NCI-H524 treated with DMSO at 0.1 percent for 48 hours (cell line): ENCODE data around the gene TOLLIP.
"Not testable (repeated sequence)": the region's sequence is repeated elsewhere in the genome, so short reads cannot be mapped to it uniquely, and the experiment has no call there.

Experiments
- DNase-seq: peaks from one replicate; lab custom pipeline; 2025; lab: John Stamatoyannopoulos, UW

Gene TOLLIP

GRCh38 chr11:1309498-1310317 lies at the start of gene TOLLIP:
Gene TOLLIP, minus strand, starts transcription at chr11:1309632. Its CDS starts 134 bp downstream, at chr11:1309498.
- peak; percentile 50 for DNase-seq

DNA sequence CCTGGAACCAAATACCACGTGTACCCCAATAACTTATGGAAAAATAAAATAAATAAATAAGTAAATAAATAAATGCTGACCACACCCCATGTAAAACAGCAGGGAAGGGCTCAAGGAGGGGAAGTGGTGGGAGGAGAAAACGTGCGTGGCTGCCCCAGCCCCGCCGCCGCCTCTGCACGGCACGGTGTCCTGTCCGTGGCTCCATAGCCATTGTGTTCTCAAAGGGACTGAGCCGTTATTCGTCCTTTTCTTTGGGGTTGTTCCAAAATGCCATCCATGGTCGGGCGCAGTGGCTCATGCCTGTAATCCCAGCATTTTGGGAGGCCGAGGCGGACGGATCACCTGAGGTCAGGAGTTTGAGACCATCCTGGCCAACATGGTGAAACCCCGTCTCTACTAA lies 49.5 kb upstream of the TOLLIP start:
- DNase-seq: not testable (repeated sequence)

- no peak for DNase-seq
Observed at GRCh38 chr11:1358286-1358685, 48.9 kb upstream of the TOLLIP start.

DNA sequence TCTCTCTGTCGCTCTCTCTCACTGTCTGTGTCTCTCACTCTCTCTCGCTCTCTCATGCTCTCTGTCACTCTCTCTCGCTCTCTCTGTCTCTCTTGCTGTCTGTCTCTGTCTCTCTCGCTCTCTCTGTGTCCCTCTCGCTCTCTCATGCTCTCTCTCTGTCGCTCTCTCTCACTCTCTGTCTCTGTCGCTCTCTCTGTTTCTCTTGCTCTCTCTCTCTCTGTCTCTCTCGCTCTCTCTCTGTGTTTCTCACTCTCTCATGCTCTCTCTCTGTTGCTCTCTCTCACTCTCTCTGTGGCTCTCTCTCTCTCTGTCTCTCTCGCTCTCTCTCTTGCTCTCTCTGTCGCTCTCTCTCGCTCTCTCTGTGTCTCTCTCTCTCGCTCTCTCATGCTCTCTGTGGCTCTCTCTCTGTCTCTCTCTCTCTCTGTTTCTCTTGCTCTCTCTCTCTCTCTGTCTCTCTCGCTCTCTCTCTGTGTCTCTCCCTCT lies 47.1 kb upstream of the TOLLIP start:
- no peak for DNase-seq

- no peak for DNase-seq
Observed at GRCh38 chr11:1356007-1356435, 46.6 kb upstream of the TOLLIP start.

DNA sequence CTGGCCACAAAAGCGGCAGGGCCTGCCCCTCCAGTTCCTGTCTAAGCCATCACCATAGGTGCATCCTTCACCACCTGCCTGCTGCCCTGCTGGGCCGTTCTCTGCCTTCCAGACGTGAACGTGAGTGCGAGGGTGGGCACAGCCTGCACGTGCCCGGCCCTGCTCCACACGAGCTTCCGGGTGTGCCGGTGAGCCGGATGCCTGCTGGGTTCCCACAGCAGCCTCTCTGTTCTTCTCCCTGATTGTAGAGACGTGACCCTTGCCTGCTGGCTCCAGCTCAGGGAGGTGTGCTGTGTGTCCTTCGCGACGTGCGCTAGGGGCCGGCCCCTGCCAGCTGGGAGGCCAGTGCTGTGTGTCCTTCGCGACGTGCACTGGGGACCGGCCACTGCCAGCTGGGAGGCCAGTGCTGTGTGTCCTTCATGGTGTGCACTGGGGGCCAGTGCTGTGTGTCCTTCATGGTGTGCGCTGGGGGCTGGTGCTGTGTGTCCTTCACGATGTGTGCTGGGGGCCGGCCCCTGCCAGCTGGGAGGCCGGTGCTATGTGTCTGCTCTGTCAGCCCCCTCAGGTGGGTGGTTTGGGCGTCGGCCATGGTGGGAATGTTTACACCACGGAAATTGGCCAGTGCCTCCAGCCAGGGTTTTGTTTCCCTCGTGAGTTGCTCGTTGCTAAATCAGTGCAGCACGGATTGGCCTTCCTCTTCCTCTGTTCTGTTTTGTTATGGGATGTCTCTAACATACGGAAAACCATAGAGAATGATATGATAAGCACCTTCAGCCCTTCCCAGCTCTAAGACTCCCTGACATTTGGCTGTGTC lies 44.9 kb upstream of the TOLLIP start:
- no peak for DNase-seq

GRCh38 chr11:1353383-1354124 lies 44.1 kb upstream of the TOLLIP start:
- DNase-seq: no peak

GRCh38 chr11:1352696-1353382 lies 43.4 kb upstream of the TOLLIP start:
- no peak for DNase-seq

DNA sequence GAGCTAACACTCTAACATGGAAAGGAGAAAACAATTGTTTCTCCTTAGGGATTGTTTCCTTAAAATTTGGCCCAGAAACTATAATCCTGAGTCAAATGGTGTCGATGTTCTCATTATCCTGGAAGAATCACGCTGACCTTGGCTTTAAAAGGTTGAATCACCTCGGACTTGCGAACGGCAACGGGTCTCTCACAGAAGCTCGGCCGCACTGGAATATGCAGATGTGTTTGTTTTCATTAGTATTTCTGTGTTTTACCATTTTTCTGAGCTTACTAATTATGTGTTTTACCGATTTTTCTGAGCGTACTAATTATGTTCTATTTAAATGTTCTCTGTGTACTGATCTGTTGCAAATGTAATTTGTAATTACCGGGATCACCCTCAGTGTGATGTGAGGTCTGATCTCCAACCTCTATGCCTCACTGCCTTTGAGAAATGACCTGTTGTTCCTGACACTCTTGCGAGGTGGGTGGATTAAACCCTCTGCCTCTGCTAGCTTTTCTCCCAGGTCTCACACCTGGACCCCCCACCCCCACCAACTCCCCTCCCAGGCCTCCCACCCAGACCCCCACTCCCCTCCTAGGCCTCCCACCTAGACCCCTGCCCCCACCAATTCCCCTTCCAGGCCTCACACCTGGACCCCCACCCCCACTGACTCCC lies 42.0 kb upstream of the TOLLIP start:
- DNase-seq: no peak

- DNase-seq: no peak
Observed at GRCh38 chr11:1350086-1350725, 40.8 kb upstream of the TOLLIP start.

GRCh38 chr11:1349327-1350041 lies 40.1 kb upstream of the TOLLIP start:
- no peak for DNase-seq

- DNase-seq: no peak
Observed at GRCh38 chr11:1348796-1349326, 39.4 kb upstream of the TOLLIP start.

DNA sequence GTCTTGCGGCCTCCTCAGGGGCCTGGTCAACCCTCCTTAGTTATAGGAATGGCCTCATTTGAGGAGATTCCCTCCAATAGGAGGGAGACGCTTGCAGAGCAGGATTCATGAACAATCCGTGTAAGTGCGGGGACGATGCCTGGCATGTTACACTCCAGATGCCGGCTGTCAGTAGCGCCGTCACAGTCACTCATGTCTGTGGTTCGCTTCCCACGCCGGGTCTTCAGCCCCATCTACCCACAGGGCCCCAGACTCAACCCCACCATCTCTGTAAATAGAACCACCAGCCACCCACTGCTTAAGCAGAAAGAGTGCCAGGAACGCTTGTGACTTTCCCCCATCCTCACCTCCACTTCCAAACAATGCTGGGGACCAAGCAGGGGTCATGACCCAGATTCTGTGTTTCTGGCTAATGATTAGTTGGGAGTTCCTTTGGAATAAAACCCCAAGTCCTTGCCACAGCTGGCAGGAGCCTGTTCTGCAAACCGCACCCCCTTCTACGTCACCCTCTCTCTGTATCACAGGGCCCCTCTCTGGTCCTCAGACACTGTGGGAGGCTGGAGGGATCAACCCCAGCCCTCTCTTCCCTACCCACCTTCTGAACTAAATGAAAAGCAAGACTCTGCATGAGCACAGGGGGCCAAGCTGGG lies 38.8 kb upstream of the TOLLIP start:
- no peak for DNase-seq

DNA sequence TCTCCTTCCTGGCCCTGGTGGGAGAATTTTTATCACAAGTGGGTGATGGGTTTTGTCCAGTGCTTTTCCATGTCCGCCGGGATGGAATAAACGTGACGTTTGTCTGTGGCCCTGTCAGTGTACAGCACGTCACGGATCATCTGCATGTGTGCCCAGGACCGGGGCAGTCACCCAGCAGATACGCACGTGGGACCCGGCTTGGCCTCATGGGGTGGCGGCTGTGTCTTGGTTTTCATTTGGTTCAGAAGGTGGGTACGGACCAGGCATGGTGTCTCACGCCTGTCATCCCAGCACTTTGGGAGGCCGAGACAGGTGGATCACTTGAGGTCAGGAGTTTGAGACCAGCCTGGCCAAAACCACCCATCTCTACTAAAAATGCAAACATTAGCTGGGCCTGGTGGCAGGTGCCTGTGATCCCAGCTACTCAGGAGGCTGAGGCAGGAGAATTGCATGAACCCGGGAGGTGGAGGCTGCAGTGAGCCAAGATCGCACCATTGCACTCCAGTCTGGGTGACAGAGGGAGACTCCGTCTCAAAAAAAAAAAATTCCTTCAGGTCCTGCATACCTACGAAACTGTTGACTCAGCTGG lies 38.1 kb upstream of the TOLLIP start:
- not testable (repeated sequence) for DNase-seq

DNA sequence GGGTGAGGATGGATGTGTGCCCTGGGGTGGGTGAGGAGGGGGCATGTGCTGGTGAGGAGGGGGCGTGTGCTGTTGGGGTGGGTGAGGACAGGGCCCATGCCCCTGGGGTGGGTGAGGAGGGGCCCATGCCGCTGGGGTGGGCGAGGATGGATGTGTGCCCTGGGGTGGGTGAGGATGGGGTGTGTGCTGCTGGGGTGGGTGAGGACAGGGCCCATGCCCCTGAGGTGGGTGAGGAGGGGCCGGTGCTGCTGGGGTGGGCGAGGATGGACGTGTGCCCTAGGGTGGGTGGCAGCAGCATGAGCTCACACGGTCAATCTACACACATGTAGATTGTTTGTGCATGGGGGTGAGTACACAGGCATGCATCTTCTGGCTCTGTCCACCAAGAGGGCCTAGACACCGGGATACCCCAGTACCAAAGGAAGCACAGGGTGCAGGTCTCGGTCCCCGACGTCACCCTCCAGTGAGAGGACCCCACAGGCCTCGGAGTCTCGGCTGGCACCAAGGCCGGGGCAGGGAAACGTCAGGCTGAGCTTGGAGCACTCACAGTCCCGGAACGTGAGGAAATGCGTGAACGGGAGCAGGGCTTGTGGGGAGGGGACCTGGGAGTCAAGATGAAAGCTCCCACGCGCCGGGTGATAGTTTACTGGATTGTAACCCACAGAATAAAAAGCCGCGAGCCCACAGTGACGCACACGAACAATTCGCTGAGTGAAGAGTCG lies 37.4 kb upstream of the TOLLIP start:
- DNase-seq: no peak

- DNase-seq: no peak
Observed at GRCh38 chr11:1345737-1346513, 36.5 kb upstream of the TOLLIP start.

- DNase-seq: no peak
Observed at GRCh38 chr11:1344056-1344635, 34.7 kb upstream of the TOLLIP start.
